ENCODE measurements around the gene GPR149.

The GPR149 gene

GRCh38 chr3:154345422-154346122 lies 84.4 kb downstream of the GPR149 start:
- DNase-seq, result no peak

- DNase-seq, result no peak
Observed at GRCh38 chr3:154338570-154338969, 91.4 kb downstream of the GPR149 start.

- DNase-seq, result no peak
Observed at GRCh38 chr3:154338008-154338407, 92.0 kb downstream of the GPR149 start.

- DNase-seq, result peak; percentile 41
Observed at GRCh38 chr3:154334973-154335420, 95.0 kb downstream of the GPR149 start.

GRCh38 chr3:154327871-154328270 lies 102.1 kb downstream of the GPR149 start:
- DNase-seq, result no peak

- DNase-seq, result no peak
Observed at GRCh38 chr3:154324919-154325318, 105.1 kb downstream of the GPR149 start.

- peak; percentile 90 for DNase-seq
Observed at GRCh38 chr3:154323891-154324738, 105.9 kb downstream of the GPR149 start, which contains the start of gene DHX36. TSS of gene DHX36 (minus strand) at chr3:154324487. CDS start at chr3:154324416, 71 bp downstream.

- DNase-seq, result no peak
Observed at GRCh38 chr3:154316974-154317767, 112.8 kb downstream of the GPR149 start.

- DNase-seq, result no peak
Observed at GRCh38 chr3:154314152-154314551, 115.8 kb downstream of the GPR149 start.

- DNase-seq, result no peak
Observed at GRCh38 chr3:154310840-154311239, 119.2 kb downstream of the GPR149 start.

GRCh38 chr3:154307363-154307762 lies 122.6 kb downstream of the GPR149 start:
- DNase-seq, result no peak

GRCh38 chr3:154304936-154305335 lies 125.1 kb downstream of the GPR149 start:
- DNase-seq, result no peak

- DNase-seq, result peak; percentile 31
Observed at GRCh38 chr3:154304116-154304786, 125.7 kb downstream of the GPR149 start.

- DNase-seq, result no peak
Observed at GRCh38 chr3:154301561-154301960, 128.4 kb downstream of the GPR149 start.

GRCh38 chr3:154294016-154294415 lies 136.0 kb downstream of the GPR149 start:
- DNase-seq, result no peak

- no peak for DNase-seq
Observed at GRCh38 chr3:154290187-154290586, 139.8 kb downstream of the GPR149 start.

Data from fibroblast of skin of back (primary cell).